ENCODE results near the gene TASOR2.

DNA sequence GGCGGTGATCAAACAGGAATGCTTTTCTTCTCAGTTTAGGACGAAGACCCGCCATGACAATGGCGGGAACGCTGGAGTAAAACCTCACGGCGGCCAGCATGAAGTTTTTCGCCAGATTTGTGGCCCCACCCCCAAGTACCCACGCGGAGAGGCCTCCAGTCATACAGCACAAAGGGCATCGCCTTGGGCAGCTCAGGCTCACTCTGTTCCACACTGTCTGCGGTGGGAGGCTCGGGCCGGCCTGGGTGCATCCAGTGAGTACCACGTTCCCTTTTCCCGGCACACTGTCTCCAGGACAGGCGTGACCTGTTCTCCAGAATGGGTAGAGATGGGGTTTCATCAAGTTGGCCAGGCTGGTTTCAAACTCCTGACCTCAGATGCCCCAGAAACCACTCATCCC lies 45.6 kb upstream of the TASOR2 start:
- TF ChIP-seq CTCF (IDR thresholded peaks at IDR 0.05; ENCODE audit: low read depth, low read length, poor library complexity, severe bottlenecking) (no peak), EZH2phosphoT487 (IDR thresholded peaks at IDR 0.05; ENCODE audit: borderline replicate concordance, low read length) (no peak)
